Skeletal muscle tissue (tissue), 4 donors: ENCODE results near the gene PHTF1. TPM values are rescaled to one million over a fixed set of nuclear protein-coding genes. Genes with fewer than 3 reads are reported as not detected.
"Not testable (repeated sequence)": the region's sequence is repeated elsewhere in the genome, so short reads cannot be mapped to it uniquely, and the experiment has no call there.

Experiments used
- H3K27ac ChIP-seq: one replicate; pipeline ENCODE4 v1.7.0; 2013; ENCODE audit warnings: mild to moderate bottlenecking, low read depth, low read length, inconsistent platforms
- H3K27me3 ChIP-seq, 3 donors: one replicate each; pipeline ENCODE4 v1.7.0; 2013; ENCODE audit warnings: low read length in 3 of 3; ENCODE audit not compliant: control insufficient read depth in 3 of 3, insufficient read depth in 3 of 3
- H3K36me3 ChIP-seq, 3 donors: one replicate each; pipeline ENCODE4 v1.7.0; 2013; ENCODE audit warnings: low read length in 3 of 3; ENCODE audit not compliant: control insufficient read depth in 3 of 3, insufficient read depth in 3 of 3
- H3K4me1 ChIP-seq, 3 donors: one replicate each; pipeline ENCODE4 v1.7.0; 2013; ENCODE audit warnings: low read length in 3 of 3, mild to moderate bottlenecking in 3 of 3; ENCODE audit not compliant: control insufficient read depth in 3 of 3, insufficient read depth in 3 of 3
- H3K4me3 ChIP-seq, 3 donors: one replicate each; pipeline ENCODE4 v1.7.0; 2013; ENCODE audit warnings: low read length in 3 of 3
- H3K9ac ChIP-seq, 3 donors: one replicate each; pipeline ENCODE4 v1.7.0; 2013; ENCODE audit warnings: low read length in 3 of 3, mild to moderate bottlenecking in 3 of 3, moderate library complexity in 2 of 3, low read depth in 1 of 3
- H3K9me3 ChIP-seq, 3 donors: one replicate each; pipeline ENCODE4 v1.7.0; 2013; ENCODE audit warnings: low read length in 3 of 3; ENCODE audit not compliant: control insufficient read depth in 3 of 3
- total RNA-seq: library from RNA; depleted of rRNA; stranded (reverse); fragments of >200 nt; gene quantifications from one replicate; pipeline ENCODE4 v1.2.3, GENCODE V29; 2014
- donor health status: Osteomylitis.

Gene PHTF1
- total RNA-seq, 1 donor from 2014 or later, result 10.4 TPM

DNA sequence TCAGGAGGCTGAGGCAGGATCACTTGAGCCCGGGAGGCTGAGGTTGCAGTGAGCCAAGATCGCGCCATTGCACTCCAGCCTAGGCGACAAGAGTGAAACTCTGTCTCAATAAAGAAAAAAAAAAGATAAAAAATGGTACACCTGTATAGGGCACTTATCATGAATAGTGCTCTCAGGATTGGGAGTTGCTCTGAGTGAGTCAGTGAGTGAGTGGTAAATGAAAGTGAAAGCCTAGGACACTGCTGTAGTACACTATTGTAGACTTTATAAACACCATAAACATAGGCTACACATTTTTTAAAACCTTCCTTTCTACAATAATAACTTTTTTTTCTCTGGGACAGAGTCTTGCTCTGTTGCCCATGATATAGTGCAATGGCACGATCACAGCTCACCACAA, 16.8 kb downstream of the PHTF1 start:
- H3K9ac ChIP-seq, result no peak overlapping the region
- peaks cover 0 to 4% (median 4%) of the 10 kb centered on the region in 3 donors for H3K36me3 ChIP-seq
- no peaks in the 10 kb centered on the region for H3K27me3 ChIP-seq
- no peaks in the 10 kb centered on the region for H3K9me3 ChIP-seq
- H3K4me3 ChIP-seq, result no peak overlapping the region
- H3K27ac ChIP-seq, result no peak overlapping the region
- H3K4me1 ChIP-seq, result no peaks in the 10 kb centered on the region

DNA sequence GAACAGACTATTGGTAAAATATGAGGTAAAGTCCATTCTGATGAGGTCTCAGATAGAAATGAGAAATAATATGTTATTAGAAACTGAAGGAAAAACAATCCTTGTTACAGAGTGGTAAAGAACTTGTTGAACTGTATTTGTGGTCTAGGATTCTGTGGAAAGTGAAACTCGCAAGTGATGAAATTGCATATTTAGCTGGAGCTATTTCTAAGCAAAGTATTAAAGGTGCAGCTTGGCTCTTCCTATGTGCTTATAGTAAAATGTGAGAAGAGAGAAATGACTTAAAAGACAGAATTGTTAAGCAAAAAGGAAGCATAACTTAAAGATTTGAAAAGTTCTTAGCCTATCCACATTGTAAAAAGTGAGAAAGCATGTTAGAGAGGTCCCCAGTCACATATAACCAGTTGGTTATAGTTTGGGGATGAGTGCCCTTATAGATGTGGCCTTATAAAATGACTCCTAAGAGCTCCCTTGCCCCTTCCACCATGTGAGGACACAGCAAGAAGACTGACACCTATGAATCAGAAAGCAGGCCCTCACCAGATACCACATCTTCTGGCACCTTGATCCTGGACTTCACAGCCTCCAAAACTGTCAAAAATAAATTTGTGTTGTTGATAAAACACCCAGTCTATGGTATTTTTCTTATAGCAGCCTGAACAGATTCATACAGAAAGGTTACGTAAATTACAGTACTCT, 24.8 kb downstream of the PHTF1 start:
- Histone ChIP-seq H3K9ac (no peak overlapping the region), H3K9me3 (no peaks in the 10 kb centered on the region), H3K36me3 (peaks cover 0 to 9% (median 0%) of the 10 kb centered on the region in 3 donors), H3K27me3 (no peaks in the 10 kb centered on the region), H3K4me3 (no peak overlapping the region), H3K4me1 (no peaks in the 10 kb centered on the region), H3K27ac (no peak overlapping the region)

DNA sequence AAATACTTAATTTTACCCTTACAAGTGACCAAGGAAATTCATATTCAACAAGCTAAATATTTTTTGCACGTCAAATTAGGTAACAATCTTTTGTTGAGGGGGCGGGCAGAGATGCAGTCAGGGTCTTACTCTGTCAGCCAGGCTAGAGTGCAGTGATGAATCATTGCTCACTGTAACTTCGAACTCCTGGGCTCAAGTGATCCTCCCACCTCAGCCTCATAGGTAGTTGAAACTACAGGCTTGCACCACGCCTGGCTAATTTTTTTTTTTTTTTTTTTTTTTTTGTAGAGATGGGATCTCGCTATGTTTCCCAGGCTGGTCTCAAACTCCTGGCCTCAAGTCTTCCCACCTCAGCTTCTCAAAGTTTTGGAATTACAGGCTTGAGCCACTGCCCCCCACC, 26.5 kb downstream of the PHTF1 start:
- Histone ChIP-seq H3K9me3 (no peaks in the 10 kb centered on the region), H3K4me3 (no peak overlapping the region), H3K27ac (no peak overlapping the region), H3K36me3 (peaks cover 0 to 10% (median 0%) of the 10 kb centered on the region in 3 donors), H3K9ac (no peak overlapping the region), H3K27me3 (no peaks in the 10 kb centered on the region), H3K4me1 (no peaks in the 10 kb centered on the region)

DNA sequence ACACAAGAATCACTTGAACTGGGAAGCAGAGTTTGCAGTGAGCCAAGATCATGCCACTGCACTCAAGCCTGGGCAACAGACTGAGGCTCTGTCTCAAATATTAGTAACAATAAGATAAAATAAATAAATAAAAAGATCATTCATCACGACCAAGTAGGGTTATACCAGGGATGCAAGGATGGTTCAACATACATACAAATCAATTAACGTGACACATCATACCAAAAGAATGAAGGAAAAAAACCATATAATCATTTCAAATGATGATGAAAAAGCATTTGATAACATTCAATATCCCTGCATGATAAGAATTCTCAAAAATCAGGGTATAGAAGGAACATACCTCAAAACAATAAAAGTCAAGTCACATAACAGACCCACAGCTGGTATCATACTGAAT, 38.3 kb downstream of the PHTF1 start:
- Histone ChIP-seq H3K9ac (no peak overlapping the region), H3K9me3 (no peaks in the 10 kb centered on the region), H3K27me3 (no peaks in the 10 kb centered on the region), H3K36me3 (peaks cover 0 to 7% (median 6%) of the 10 kb centered on the region in 3 donors), H3K4me1 (no peaks in the 10 kb centered on the region), H3K27ac (no peak overlapping the region), H3K4me3 (no peak overlapping the region)

DNA sequence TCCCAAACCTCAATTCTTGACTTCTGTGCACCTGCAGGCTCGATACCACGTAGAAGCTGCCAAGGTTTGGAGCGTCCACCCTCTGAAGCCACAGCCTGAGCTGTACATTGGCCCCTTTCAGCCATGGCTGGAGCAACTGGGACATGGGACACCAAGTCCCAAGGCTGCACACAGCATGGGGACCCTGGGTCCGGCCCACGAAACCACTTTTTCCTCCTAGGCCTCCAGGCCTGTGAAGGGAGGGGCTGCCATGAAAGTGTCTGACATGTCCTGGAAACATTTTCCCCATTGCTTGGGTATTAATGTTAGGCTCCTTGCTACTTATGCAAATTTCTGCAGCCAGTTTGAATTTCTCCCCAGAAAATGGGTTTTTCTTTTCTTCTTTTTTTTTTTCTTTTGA, 40.7 kb downstream of the PHTF1 start:
- not testable (repeated sequence) for H3K27me3 ChIP-seq, H3K9ac ChIP-seq, H3K4me3 ChIP-seq, H3K27ac ChIP-seq, H3K9me3 ChIP-seq, H3K4me1 ChIP-seq, H3K36me3 ChIP-seq

DNA sequence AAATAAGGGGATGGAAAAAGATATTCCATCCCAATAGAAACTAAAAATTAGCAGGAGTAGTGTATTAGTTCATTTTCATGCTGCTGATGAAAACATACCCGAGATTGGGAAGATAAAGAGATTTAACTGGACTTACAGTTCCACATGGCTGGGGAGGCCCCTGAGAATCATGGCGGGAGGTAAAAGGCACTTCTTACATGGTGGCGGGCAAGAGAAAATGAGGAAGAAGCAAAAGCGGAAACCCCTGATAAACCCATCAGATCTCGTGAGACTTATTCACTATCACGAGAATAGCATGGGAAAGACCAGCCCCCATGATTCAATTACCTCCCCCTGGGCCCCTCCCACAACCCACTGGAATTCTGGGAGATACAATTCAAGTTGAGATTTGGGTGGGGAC, 41.8 kb downstream of the PHTF1 start:
- not testable (repeated sequence) for H3K4me3 ChIP-seq, H3K4me1 ChIP-seq, H3K9ac ChIP-seq, H3K27ac ChIP-seq, H3K27me3 ChIP-seq, H3K9me3 ChIP-seq, H3K36me3 ChIP-seq

DNA sequence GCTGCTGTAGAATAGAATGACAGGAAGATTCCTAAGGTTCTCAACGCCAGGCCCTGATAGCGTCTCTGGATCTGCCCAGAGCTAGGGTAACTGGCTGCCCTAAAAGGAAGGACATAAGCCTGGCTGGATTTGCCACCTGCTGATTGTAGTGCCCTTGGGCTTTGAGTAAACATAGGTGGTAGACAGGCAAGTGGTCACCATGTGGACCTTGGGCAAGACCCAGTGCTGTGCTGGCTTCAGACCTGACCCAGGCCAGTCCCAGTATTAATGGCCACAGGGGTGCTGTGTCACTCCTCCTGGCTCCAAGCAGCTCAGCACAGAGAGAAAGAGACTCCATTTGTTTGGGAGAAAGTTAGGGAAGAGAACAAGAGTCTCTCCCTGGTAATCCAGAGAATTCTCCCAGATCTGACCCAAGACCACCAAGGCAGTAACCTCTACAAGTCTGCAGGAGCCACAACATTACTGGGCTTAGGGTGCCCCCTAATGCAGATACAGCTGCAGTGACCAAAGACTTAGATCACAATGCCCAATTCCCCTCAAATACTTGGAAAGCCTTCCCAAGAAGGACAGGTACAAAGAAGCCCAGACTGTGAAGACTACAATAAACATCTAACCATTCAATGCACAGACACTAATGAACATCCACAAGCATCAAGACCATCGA, 44.5 kb downstream of the PHTF1 start:
- Histone ChIP-seq H3K9ac (no peak overlapping the region), H3K36me3 (peaks cover 4 to 11% (median 9%) of the 10 kb centered on the region in 3 donors), H3K4me3 (no peak overlapping the region), H3K27ac (no peak overlapping the region), H3K27me3 (no peaks in the 10 kb centered on the region), H3K4me1 (no peaks in the 10 kb centered on the region), H3K9me3 (no peaks in the 10 kb centered on the region)

DNA sequence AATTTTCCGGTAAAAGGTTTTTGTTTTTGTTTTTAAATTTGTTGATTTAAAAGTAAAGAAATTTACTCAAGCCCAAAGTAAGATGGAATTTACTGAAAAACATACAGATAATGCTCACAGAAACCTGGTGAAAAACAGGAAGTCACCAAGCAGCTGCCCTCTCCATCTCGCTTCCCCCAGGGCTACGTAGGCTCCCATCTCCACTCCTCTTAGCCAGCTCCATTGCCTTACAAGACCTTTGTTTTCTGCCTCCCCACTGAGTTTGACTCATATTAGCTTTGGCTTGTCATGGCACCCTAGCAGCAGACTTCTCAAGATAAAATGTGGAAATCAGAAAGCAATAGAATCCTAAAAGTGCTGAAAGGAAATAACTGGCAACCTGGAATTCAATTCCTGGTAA, 57.9 kb downstream of the PHTF1 start:
- H3K27ac ChIP-seq, result no peak overlapping the region
- no peak overlapping the region for H3K4me3 ChIP-seq
- H3K4me1 ChIP-seq, result no peaks in the 10 kb centered on the region
- H3K9me3 ChIP-seq, result no peaks in the 10 kb centered on the region
- no peak overlapping the region for H3K9ac ChIP-seq
- no peaks in the 10 kb centered on the region for H3K27me3 ChIP-seq
- H3K36me3 ChIP-seq, result peaks cover 7 to 13% (median 8%) of the 10 kb centered on the region in 3 donors

DNA sequence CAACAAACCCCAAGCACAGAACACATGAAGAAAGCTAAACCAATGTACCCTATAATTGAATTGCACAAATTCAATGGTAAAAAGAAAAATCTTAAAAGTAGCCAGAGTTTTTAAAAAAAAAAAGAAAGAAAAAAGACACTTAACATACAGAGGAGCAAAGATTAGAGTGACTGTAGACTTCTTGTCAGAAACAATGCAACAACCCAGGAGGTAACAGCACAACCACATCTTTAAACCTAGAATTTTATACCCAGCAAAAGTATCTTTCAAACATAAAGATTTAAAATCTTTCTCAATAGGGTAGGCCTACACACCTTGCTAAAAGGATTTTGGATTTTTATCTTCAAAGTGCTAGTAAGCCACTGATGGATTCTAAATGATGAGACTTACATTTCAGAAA, 64.4 kb downstream of the PHTF1 start:
- Histone ChIP-seq H3K9ac (no peak overlapping the region), H3K27me3 (no peaks in the 10 kb centered on the region), H3K27ac (no peak overlapping the region), H3K4me3 (no peak overlapping the region), H3K4me1 (no peaks in the 10 kb centered on the region), H3K9me3 (peaks cover 0 to 6% (median 2%) of the 10 kb centered on the region in 3 donors), H3K36me3 (peaks cover 7 to 18% (median 8%) of the 10 kb centered on the region in 3 donors)

DNA sequence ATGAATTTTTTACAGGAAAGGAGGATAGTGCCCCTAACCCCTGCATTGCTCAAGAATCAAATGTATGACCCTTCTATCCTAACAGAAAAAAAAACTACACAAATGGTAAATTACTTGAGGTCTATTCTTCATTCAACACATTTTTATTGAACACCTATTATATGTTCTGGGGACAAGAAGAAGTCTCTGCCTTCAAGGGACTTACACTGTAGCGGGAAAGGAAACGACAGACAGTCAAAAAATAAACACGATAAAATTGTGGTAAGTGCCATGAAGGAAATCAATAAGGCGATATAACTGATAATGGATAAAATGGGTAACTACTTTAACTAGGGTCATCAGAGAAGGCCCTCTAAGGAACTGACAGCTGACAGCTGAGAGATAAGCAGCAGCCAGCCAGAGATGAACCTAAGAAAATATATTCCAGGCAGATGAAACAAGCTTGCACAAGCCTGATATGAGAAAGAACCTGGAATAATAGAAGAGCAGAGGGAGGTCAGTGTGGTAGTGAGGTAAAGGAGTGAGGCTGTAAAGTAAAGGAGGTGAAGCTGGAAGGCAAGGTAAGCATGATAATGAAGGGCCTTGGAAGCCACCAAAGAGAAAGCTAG, 66.4 kb downstream of the PHTF1 start:
- Histone ChIP-seq H3K4me1 (no peaks in the 10 kb centered on the region), H3K4me3 (no peak overlapping the region), H3K27me3 (no peaks in the 10 kb centered on the region), H3K9ac (no peak overlapping the region), H3K27ac (no peak overlapping the region), H3K9me3 (peaks cover 0 to 6% (median 2%) of the 10 kb centered on the region in 3 donors), H3K36me3 (peaks cover 2 to 12% (median 2%) of the 10 kb centered on the region in 3 donors)
